H1 (cell line): Measurements from ENCODE around the gene TARDBP. TPM values are rescaled to one million over a fixed set of nuclear protein-coding genes. Genes with fewer than 3 reads are reported as not detected.
A peak's percentile ranks its signal among the peaks of the same experiment; 100 is the strongest.

Source experiments
- CTCF ChIA-PET: fragments of 300-600 bp; sonication (Branson Sonifier 250); formaldehyde crosslinking; loops from one replicate; lab custom pipeline; 2021; ENCODE audit not compliant: partially characterized antibody; lab: Charles Lee
- POLR2A ChIA-PET: fragments of 300-600 bp; sonication (Branson Sonifier 250); formaldehyde crosslinking; loops from one replicate; lab custom pipeline; 2021; ENCODE audit warnings: inconsistent platforms; ENCODE audit not compliant: partially characterized antibody; lab: Charles Lee
- DNase-seq, 2 experiments: peaks; one replicate each; pipeline versions ENCODE4 v3.0.0 to v3.0.0-alpha.2; 2010 to 2022; ENCODE audit warnings: low spot score in 2 of 2, low read depth in 1 of 2, mixed read lengths in 1 of 2
- FAIRE-seq: peaks from 2 replicates; lab custom pipeline; 2011; peaks lifted over from hg19 to GRCh38; lab: Jason Lieb, UNC
- H2AFZ ChIP-seq: 2 replicates; pipeline ENCODE4 v1.8.1; 2012; ENCODE audit warnings: low read length, inconsistent platforms
- H2AK5ac ChIP-seq: 2 replicates; pipeline ENCODE4 v1.6.1; 2013; ENCODE audit warnings: low read depth, low read length
- H2BK120ac ChIP-seq: replicated peaks from 2 replicates; pipeline ENCODE3; 2013; ENCODE audit warnings: low read depth, low read length, inconsistent platforms
- H2BK12ac ChIP-seq: 2 replicates; pipeline ENCODE4 v1.6.1; 2013; ENCODE audit warnings: low read depth, low read length
- H2BK15ac ChIP-seq: 2 replicates; pipeline ENCODE4 v1.6.1; 2013; ENCODE audit warnings: low read length
- H2BK20ac ChIP-seq: 2 replicates; pipeline ENCODE4 v1.6.1; 2013; ENCODE audit warnings: low read length
- H2BK5ac ChIP-seq: 2 replicates; pipeline ENCODE4 v1.6.1; 2013; ENCODE audit warnings: low read depth, low read length
- H3K14ac ChIP-seq: 2 replicates; pipeline ENCODE4 v1.6.1; 2013; ENCODE audit warnings: inconsistent platforms; ENCODE audit not compliant: insufficient read length
- H3K18ac ChIP-seq: 2 replicates; pipeline ENCODE4 v1.6.1; 2013; ENCODE audit warnings: low read length; ENCODE audit errors: extremely low read depth
- H3K23ac ChIP-seq: 2 replicates; pipeline ENCODE4 v1.6.1; 2013; ENCODE audit warnings: inconsistent platforms; ENCODE audit not compliant: insufficient read length
- H3K23me2 ChIP-seq: 2 replicates; pipeline ENCODE4 v1.6.1; 2013; ENCODE audit warnings: low read depth, low read length
- H3K27ac ChIP-seq: 2 replicates; pipeline ENCODE4 v1.6.1; 2011; ENCODE audit warnings: low read depth, low read length, inconsistent platforms
- H3K27me3 ChIP-seq, 4 experiments: replicated peaks in 1 of 4; 1 replicate in 1 of 4; 2 replicates in 3 of 4; pipeline versions ENCODE4 v1.6.1 to v1.8.1; 2011 to 2013; ENCODE audit warnings: low read length in 3 of 4, mild to moderate bottlenecking in 3 of 4, inconsistent platforms in 2 of 4, mixed read lengths in 2 of 4, moderate library complexity in 1 of 4; ENCODE audit not compliant: control insufficient read depth in 3 of 4, insufficient read depth in 3 of 4; ENCODE audit errors: extremely low read depth in 1 of 4
- H3K36me3 ChIP-seq, 4 experiments: 2 replicates each; pipeline versions ENCODE4 v1.6.1 to v1.8.1; 2011 to 2013; ENCODE audit warnings: mild to moderate bottlenecking in 4 of 4, low read length in 3 of 4, moderate library complexity in 2 of 4, control low read depth in 1 of 4, inconsistent platforms in 1 of 4; ENCODE audit not compliant: insufficient read depth in 4 of 4, control insufficient read depth in 2 of 4
- H3K4ac ChIP-seq: replicated peaks from 2 replicates; pipeline ENCODE3; 2013; ENCODE audit warnings: low read length, low read depth, mixed read lengths, inconsistent platforms; ENCODE audit not compliant: insufficient read length
- H3K4me1 ChIP-seq, 4 experiments: replicated peaks in 1 of 4; 1 replicate in 1 of 4; 2 replicates in 3 of 4; pipeline versions ENCODE4 v1.6.1 to v1.8.1; 2011 to 2013; ENCODE audit warnings: low read length in 3 of 4, inconsistent platforms in 2 of 4, mixed read lengths in 1 of 4; ENCODE audit not compliant: insufficient read depth in 4 of 4, control insufficient read depth in 3 of 4
- H3K4me2 ChIP-seq, 2 experiments: 2 replicates each; pipeline versions ENCODE4 v1.6.1 to v1.8.1; 2011 to 2013; ENCODE audit warnings: low read depth in 2 of 2, low read length in 2 of 2, control low read depth in 1 of 2, inconsistent platforms in 1 of 2, mild to moderate bottlenecking in 1 of 2; ENCODE audit not compliant: insufficient read depth in 1 of 2
- H3K4me3 ChIP-seq, 4 experiments: fragments of 200-600, 300-600 bp in 1 of 4; sonication (generic), shearing (Covaris generic), sonication (Bioruptor Twin) in 1 of 4; 2 replicates each; pipeline versions ENCODE4 v1.5.1 to v1.8.1; 2011 to 2016; ENCODE audit warnings: low read length in 4 of 4, low read depth in 3 of 4, control low read depth in 2 of 4, inconsistent platforms in 2 of 4, mild to moderate bottlenecking in 2 of 4, mixed read lengths in 1 of 4, moderate library complexity in 1 of 4; ENCODE audit not compliant: insufficient read depth in 2 of 4; ENCODE audit errors: extremely low read depth in 1 of 4
- H3K56ac ChIP-seq: replicated peaks from 2 replicates; pipeline ENCODE3; 2013; ENCODE audit warnings: low read depth, mild to moderate bottlenecking, mixed read lengths, low read length, inconsistent platforms; ENCODE audit not compliant: insufficient read length
- H3K79me1 ChIP-seq: 2 replicates; pipeline ENCODE4 v1.6.1; 2013; ENCODE audit warnings: low read depth, low read length, control low read depth
- H3K79me2 ChIP-seq, 2 experiments: 2 replicates each; pipeline versions ENCODE4 v1.6.1 to v1.8.1; 2012 to 2013; ENCODE audit warnings: low read length in 2 of 2, mild to moderate bottlenecking in 2 of 2, inconsistent platforms in 1 of 2; ENCODE audit not compliant: insufficient read depth in 2 of 2, control insufficient read depth in 1 of 2
- H3K9ac ChIP-seq, 4 experiments: replicated peaks in 1 of 4; 1 replicate in 1 of 4; 2 replicates in 3 of 4; pipeline versions ENCODE4 v1.6.1 to v1.8.1; 2011 to 2013; ENCODE audit warnings: low read depth in 3 of 4, low read length in 3 of 4, control low read depth in 2 of 4, mild to moderate bottlenecking in 2 of 4, moderate library complexity in 2 of 4, inconsistent platforms in 1 of 4; ENCODE audit errors: extremely low read depth in 1 of 4
- H3K9me3 ChIP-seq, 2 experiments: 2 replicates each; pipeline versions ENCODE4 v1.6.1 to v1.8.1; 2012 to 2013; ENCODE audit warnings: mild to moderate bottlenecking in 2 of 2, moderate library complexity in 2 of 2, control low read depth in 1 of 2, inconsistent platforms in 1 of 2, low read depth in 1 of 2, low read length in 1 of 2, mixed read lengths in 1 of 2; ENCODE audit not compliant: insufficient read depth in 2 of 2
- H4K20me1 ChIP-seq, 2 experiments: replicated peaks in 1 of 2; 2 replicates each; pipeline versions ENCODE3 to v1.8.1; 2011 to 2013; ENCODE audit warnings: inconsistent platforms in 2 of 2, low read length in 2 of 2, mild to moderate bottlenecking in 1 of 2; ENCODE audit not compliant: insufficient read depth in 2 of 2, control insufficient read depth in 1 of 2
- H4K5ac ChIP-seq: 2 replicates; pipeline ENCODE4 v1.6.1; 2013; ENCODE audit warnings: low read length, low read depth, mixed read lengths, inconsistent platforms; ENCODE audit not compliant: insufficient read length
- H4K8ac ChIP-seq: 2 replicates; pipeline ENCODE4 v1.8.0; 2013; ENCODE audit warnings: mild to moderate bottlenecking, moderate library complexity, low read length, inconsistent platforms; ENCODE audit not compliant: insufficient read depth; ENCODE audit errors: extremely low read depth
- H4K91ac ChIP-seq: replicated peaks from 2 replicates; pipeline ENCODE3; 2013; ENCODE audit warnings: low read length, mixed read lengths, inconsistent platforms; ENCODE audit not compliant: insufficient read length
- ATF3 ChIP-seq: IDR thresholded peaks from 2 replicates; pipeline ENCODE4 v1.6.1; 2011; ENCODE audit warnings: low read depth, mild to moderate bottlenecking, low read length; ENCODE audit not compliant: insufficient read depth
- GABPA ChIP-seq: IDR thresholded peaks from 2 replicates; pipeline ENCODE4 v1.6.1; 2011; ENCODE audit warnings: mild to moderate bottlenecking, low read length, moderate library complexity, borderline replicate concordance; ENCODE audit not compliant: insufficient read depth
- SIRT6 ChIP-seq: IDR thresholded peaks from one replicate; pipeline ENCODE4 v1.7.1; 2012; ENCODE audit warnings: low read length, inconsistent platforms
- YY1 ChIP-seq: IDR thresholded peaks from 2 replicates; pipeline ENCODE4 v1.6.1; 2011; ENCODE audit warnings: low read depth, mild to moderate bottlenecking, low read length
- WGBS, 2 experiments: shearing (Covaris generic) in 1 of 2; methylation state at CpG; one replicate each; pipeline versions ENCODE4 v1.1.6 to v1.1.7; 2013 to 2015; ENCODE audit warnings: low lambda C conversion rate in 2 of 2, mixed read lengths in 2 of 2, inconsistent platforms in 1 of 2, low coverage in 1 of 2, missing lambda C conversion rate in 1 of 2; ENCODE audit not compliant: insufficient replicate concordance in 2 of 2, insufficient coverage in 1 of 2, insufficient read length in 1 of 2; ENCODE audit errors: extremely low coverage in 1 of 2, missing lambda C conversion rate in 1 of 2; 5-methylcytosine and 5-hydroxymethylcytosine counted together
- polyA plus RNA-seq, 7 experiments: library from polyadenylated mRNA; depleted of rRNA in 3 of 7; stranded (reverse) in 5 of 7; unstranded in 2 of 7; fragments of >200 nt in 5 of 7; fragments of 200-250 nt in 2 of 7; gene quantifications; 1 replicate in 5 of 7; 2 replicates in 1 of 7; 4 replicates in 1 of 7; pipeline versions ENCODE4 v1.2.1 to v1.2.3, GENCODE V29; 2011 to 2013; ENCODE audit warnings: missing spikeins in 2 of 7, mixed read lengths in 2 of 7
- total RNA-seq: library from RNA; stranded (reverse); fragmentation: NEBNext Ultra II Directional; extraction: Animal tissue kit (Norgen Biotek cat#: 25700); gene quantifications from 2 replicates; pipeline ENCODE4 v1.2.1, GENCODE V29; 2021
- TF ChIP-seq, protein P1 (sequence below): IDR thresholded peaks from 2 replicates; pipeline ENCODE4 v1.6.1; 2012; ENCODE audit warnings: low read length, inconsistent platforms

Gene TARDBP
- total and polyA plus RNA-seq, 2 of the 8 experiments (the other 6 are each of a cell fraction or from before 2014, with no cell fraction given), result 144 to 240 TPM

- H2BK20ac ChIP-seq, result no peak overlapping the region
- no peaks in the 10 kb centered on the region for H3K27me3 ChIP-seq
- CTCF ChIA-PET, result interaction anchor here (1.1 to 14.5 kb wide), 3 partner anchors 9 to 27 kb away, joined by 3 to 168 read pairs (median 6); no protein-coding TSS in a partner anchor
- H3K14ac ChIP-seq, result no peak overlapping the region
- peaks cover 7 to 31% (median 14%) of the 10 kb centered on the region in 4 experiments; a peak in 7 of 8 replicates for H3K36me3 ChIP-seq
- H3K23ac ChIP-seq, result no peak overlapping the region
- H3K9me3 ChIP-seq, result no peaks in the 10 kb centered on the region
- peaks cover 3 to 9% of the 10 kb centered on the region in 2 experiments for H4K20me1 ChIP-seq
- H3K9ac ChIP-seq, result peak overlapping the region; percentile 65 to 87 (median 72)
- H3K4me3 ChIP-seq, result peak overlapping the region; percentile 70 to 98 (median 82)
- WGBS, 2 experiments, result 71% methylated on average over 20 of the region's 28 CpGs; no CpG with 5 or more reads in 1 of the 2 experiments
- TF ChIP-seq YY1 (no peak), SIRT6 (no peak), GABPA (no peak), ATF3 (no peak)
- TF ChIP-seq, protein P1, sequence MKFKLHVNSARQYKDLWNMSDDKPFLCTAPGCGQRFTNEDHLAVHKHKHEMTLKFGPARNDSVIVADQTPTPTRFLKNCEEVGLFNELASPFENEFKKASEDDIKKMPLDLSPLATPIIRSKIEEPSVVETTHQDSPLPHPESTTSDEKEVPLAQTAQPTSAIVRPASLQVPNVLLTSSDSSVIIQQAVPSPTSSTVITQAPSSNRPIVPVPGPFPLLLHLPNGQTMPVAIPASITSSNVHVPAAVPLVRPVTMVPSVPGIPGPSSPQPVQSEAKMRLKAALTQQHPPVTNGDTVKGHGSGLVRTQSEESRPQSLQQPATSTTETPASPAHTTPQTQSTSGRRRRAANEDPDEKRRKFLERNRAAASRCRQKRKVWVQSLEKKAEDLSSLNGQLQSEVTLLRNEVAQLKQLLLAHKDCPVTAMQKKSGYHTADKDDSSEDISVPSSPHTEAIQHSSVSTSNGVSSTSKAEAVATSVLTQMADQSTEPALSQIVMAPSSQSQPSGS, result no peak
- no peak overlapping the region; the same call in none of the 2 replicates for H4K8ac ChIP-seq
- H2BK5ac ChIP-seq, result no peak overlapping the region
- FAIRE-seq, result no peak
- peak overlapping the region; percentile 87 for H3K4ac ChIP-seq
- POLR2A ChIA-PET, result interaction anchor here (0.7 to 1.8 kb wide), 5 partner anchors 14 to 931 kb away, joined by 3 to 10 read pairs (median 4); no protein-coding TSS in a partner anchor
- no peak overlapping the region for H3K56ac ChIP-seq
- peak overlapping the region; percentile 82 to 94 for H3K4me2 ChIP-seq
- H4K5ac ChIP-seq, result no peak overlapping the region
- no peak overlapping the region for H3K27ac ChIP-seq
- no peak overlapping the region for H2BK120ac ChIP-seq
- peaks cover 0 to 12% (median 4%) of the 10 kb centered on the region in 4 experiments; a peak in 5 of 7 replicates for H3K4me1 ChIP-seq
- peaks cover 0 to 16% of the 10 kb centered on the region in 2 experiments; a peak in 2 of 4 replicates for H3K79me2 ChIP-seq
- peaks cover 9% of the 10 kb centered on the region for H3K79me1 ChIP-seq
- peaks cover 14% of the 10 kb centered on the region for H3K23me2 ChIP-seq
- H2BK12ac ChIP-seq, result no peak overlapping the region
- DNase-seq, result no peak
- no peak overlapping the region for H2BK15ac ChIP-seq
- H2AK5ac ChIP-seq, result no peak overlapping the region
- no peak overlapping the region for H3K18ac ChIP-seq
- no peak overlapping the region for H4K91ac ChIP-seq
- no peak overlapping the region for H2AFZ ChIP-seq
Measured at GRCh38 chr1:11058595-11059154, 46.2 kb downstream of the TARDBP start.
